Loucy (cell line): ENCODE data around the gene PRIMPOL.

ENCODE experiments used
- H2AFZ ChIP-seq: fragments of 200-600 bp; sonication (generic); 2 replicates; pipeline ENCODE4 v1.6.0; 2016; ENCODE audit warnings: antibody characterized with exemption, mild to moderate bottlenecking, low read length, moderate library complexity
- H3F3A ChIP-seq: fragments of 200-600 bp; 2 replicates; pipeline ENCODE4 v1.6.0; 2016; ENCODE audit warnings: antibody characterized with exemption, low read depth, mild to moderate bottlenecking
- H3K27me3 ChIP-seq: fragments of 200-600 bp; sonication (generic); 2 replicates; pipeline ENCODE4 v1.6.1; 2014; ENCODE audit warnings: low read length, mild to moderate bottlenecking; ENCODE audit not compliant: insufficient read depth, poor library complexity, severe bottlenecking
- H3K36me3 ChIP-seq: fragments of 200-600 bp; sonication (generic); 2 replicates; pipeline ENCODE4 v1.6.1; 2016; ENCODE audit warnings: low read length; ENCODE audit not compliant: insufficient read depth
- H3K4me1 ChIP-seq: fragments of 200-600 bp; sonication (generic); 2 replicates; pipeline ENCODE4 v1.5.1; 2014; ENCODE audit warnings: low read length, mild to moderate bottlenecking; ENCODE audit not compliant: insufficient read depth, poor library complexity, severe bottlenecking
- H3K4me2 ChIP-seq: fragments of 200-600 bp; sonication (generic); 2 replicates; pipeline ENCODE4 v1.6.0; 2014; ENCODE audit warnings: antibody characterized with exemption, low read length, low read depth, mild to moderate bottlenecking; ENCODE audit not compliant: poor library complexity, severe bottlenecking
- H3K4me3 ChIP-seq: fragments of 200-600 bp; sonication (generic); 2 replicates; pipeline ENCODE4 v1.5.1; 2014; ENCODE audit warnings: low read length, mild to moderate bottlenecking, mixed read lengths; ENCODE audit not compliant: poor library complexity, severe bottlenecking
- H3K79me2 ChIP-seq: fragments of 200-600 bp; sonication (generic); 2 replicates; pipeline ENCODE4 v1.6.1; 2014; ENCODE audit warnings: low read length; ENCODE audit not compliant: insufficient read depth
- H3K9ac ChIP-seq: fragments of 200-600 bp; sonication (generic); 2 replicates; pipeline ENCODE4 v1.6.0; 2014; ENCODE audit warnings: mild to moderate bottlenecking, low read depth, low read length, moderate library complexity; ENCODE audit not compliant: poor library complexity, severe bottlenecking
- H3K9me2 ChIP-seq: fragments of 200-600 bp; sonication (generic); replicated peaks from 2 replicates; pipeline ENCODE4 v1.6.1; 2016; ENCODE audit warnings: low read depth, low read length, mixed read lengths
- H3K9me3 ChIP-seq: fragments of 200-600 bp; sonication (generic); 2 replicates; pipeline ENCODE4 v1.6.1; 2014; ENCODE audit warnings: mild to moderate bottlenecking, antibody characterized with exemption, low read length, low read depth; ENCODE audit not compliant: insufficient read depth
- H4K20me1 ChIP-seq: fragments of 200-600 bp; sonication (generic); 2 replicates; pipeline ENCODE4 v1.6.0; 2014; ENCODE audit warnings: antibody characterized with exemption, low read length, mild to moderate bottlenecking; ENCODE audit not compliant: insufficient read depth, poor library complexity, severe bottlenecking
- CTCF ChIP-seq: fragments of 200-600 bp; sonication (generic); conservative IDR thresholded peaks from 2 replicates; pipeline ENCODE4 v1.5.1; 2014; ENCODE audit warnings: mild to moderate bottlenecking, antibody characterized with exemption, low read length
- EZH2phosphoT487 ChIP-seq: fragments of 200-600 bp; IDR thresholded peaks from 2 replicates; pipeline ENCODE4 v1.6.1; 2018; ENCODE audit warnings: antibody characterized with exemption, mild to moderate bottlenecking, moderate library complexity, borderline replicate concordance

Gene PRIMPOL

GRCh38 chr4:184628103-184628502, 21.4 kb upstream of the PRIMPOL start:
- no peaks in the 10 kb centered on the region for H3K27me3 ChIP-seq
- no peaks in the 10 kb centered on the region for H3K9me3 ChIP-seq
- peaks cover 58% of the 10 kb centered on the region for H3K36me3 ChIP-seq
- no peak overlapping the region for H2AFZ ChIP-seq
- H3K4me1 ChIP-seq, result peaks cover 6% of the 10 kb centered on the region
- TF ChIP-seq CTCF (no peak), EZH2phosphoT487 (no peak)
- no peaks in the 10 kb centered on the region for H3K9me2 ChIP-seq
- no peaks in the 10 kb centered on the region; the same call in 1 of the 2 replicates for H3F3A ChIP-seq
- no peak overlapping the region for H3K4me3 ChIP-seq
- H3K79me2 ChIP-seq, result no peaks in the 10 kb centered on the region
- H4K20me1 ChIP-seq, result no peaks in the 10 kb centered on the region
- no peak overlapping the region for H3K9ac ChIP-seq
- no peak overlapping the region for H3K4me2 ChIP-seq

- H4K20me1 ChIP-seq, result peaks cover 11% of the 10 kb centered on the region
- H3K79me2 ChIP-seq, result peaks cover 25% of the 10 kb centered on the region
- no peaks in the 10 kb centered on the region for H3K9me2 ChIP-seq
- no peak for TF ChIP-seq CTCF
- no peak for TF ChIP-seq EZH2phosphoT487
- H3K27me3 ChIP-seq, result no peaks in the 10 kb centered on the region
- H3K4me1 ChIP-seq, result peaks cover 3% of the 10 kb centered on the region
- peaks cover 90% of the 10 kb centered on the region for H3K36me3 ChIP-seq
- H3F3A ChIP-seq, result no peaks in the 10 kb centered on the region
- no peaks in the 10 kb centered on the region for H3K9me3 ChIP-seq
- H3K9ac ChIP-seq, result no peak overlapping the region
- no peak overlapping the region for H3K4me3 ChIP-seq
- no peak overlapping the region for H2AFZ ChIP-seq
- no peak overlapping the region for H3K4me2 ChIP-seq
Measured at GRCh38 chr4:184632842-184633241, 16.7 kb upstream of the PRIMPOL start.

GRCh38 chr4:184635381-184635780, 14.2 kb upstream of the PRIMPOL start:
- H3K27me3 ChIP-seq, result no peaks in the 10 kb centered on the region
- peaks cover 48% of the 10 kb centered on the region for H3K79me2 ChIP-seq
- no peak overlapping the region for H3K4me3 ChIP-seq
- H3K4me1 ChIP-seq, result peaks cover 24% of the 10 kb centered on the region
- no peak overlapping the region for H3K4me2 ChIP-seq
- no peaks in the 10 kb centered on the region for H3F3A ChIP-seq
- no peaks in the 10 kb centered on the region for H3K9me3 ChIP-seq
- H3K9me2 ChIP-seq, result no peaks in the 10 kb centered on the region
- H4K20me1 ChIP-seq, result peaks cover 35% of the 10 kb centered on the region
- TF ChIP-seq CTCF, result no peak
- TF ChIP-seq EZH2phosphoT487, result no peak
- no peak overlapping the region for H2AFZ ChIP-seq
- peaks cover 72% of the 10 kb centered on the region for H3K36me3 ChIP-seq
- H3K9ac ChIP-seq, result no peak overlapping the region
